ENCODE measurements around the gene CEP170B. TPM values are rescaled to one million over a fixed set of nuclear protein-coding genes. Genes with fewer than 3 reads are reported as not detected.
"Not testable (repeated sequence)": the region's sequence is repeated elsewhere in the genome, so short reads cannot be mapped to it uniquely, and the experiment has no call there.

Gene CEP170B
- total and polyA plus RNA-seq, 3 donors from 2014 or later, result 33.9 to 79.7 (median 73.9) TPM

GRCh38 chr14:104882325-104882973, 17.4 kb downstream of the CEP170B start:
- intact Hi-C loops (cut with DNase I; ENCODE audit: low total_unique reads), result no loop called here
- no peak overlapping the region for H3K27ac ChIP-seq
- H3K4me1 ChIP-seq, result no peaks in the 10 kb centered on the region
- no peaks in the 10 kb centered on the region for H3K27me3 ChIP-seq
- H3K4me3 ChIP-seq, result no peak overlapping the region
- no peak for TF ChIP-seq POLR2A (IDR thresholded peaks at IDR 0.05)
- TF ChIP-seq, protein P1, sequence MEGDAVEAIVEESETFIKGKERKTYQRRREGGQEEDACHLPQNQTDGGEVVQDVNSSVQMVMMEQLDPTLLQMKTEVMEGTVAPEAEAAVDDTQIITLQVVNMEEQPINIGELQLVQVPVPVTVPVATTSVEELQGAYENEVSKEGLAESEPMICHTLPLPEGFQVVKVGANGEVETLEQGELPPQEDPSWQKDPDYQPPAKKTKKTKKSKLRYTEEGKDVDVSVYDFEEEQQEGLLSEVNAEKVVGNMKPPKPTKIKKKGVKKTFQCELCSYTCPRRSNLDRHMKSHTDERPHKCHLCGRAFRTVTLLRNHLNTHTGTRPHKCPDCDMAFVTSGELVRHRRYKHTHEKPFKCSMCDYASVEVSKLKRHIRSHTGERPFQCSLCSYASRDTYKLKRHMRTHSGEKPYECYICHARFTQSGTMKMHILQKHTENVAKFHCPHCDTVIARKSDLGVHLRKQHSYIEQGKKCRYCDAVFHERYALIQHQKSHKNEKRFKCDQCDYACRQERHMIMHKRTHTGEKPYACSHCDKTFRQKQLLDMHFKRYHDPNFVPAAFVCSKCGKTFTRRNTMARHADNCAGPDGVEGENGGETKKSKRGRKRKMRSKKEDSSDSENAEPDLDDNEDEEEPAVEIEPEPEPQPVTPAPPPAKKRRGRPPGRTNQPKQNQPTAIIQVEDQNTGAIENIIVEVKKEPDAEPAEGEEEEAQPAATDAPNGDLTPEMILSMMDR (IDR thresholded peaks at IDR 0.05), result no peak
- no peaks in the 10 kb centered on the region for H3K36me3 ChIP-seq (ENCODE audit: low read depth, missing control alignments)
- no peaks in the 10 kb centered on the region for H3K9me3 ChIP-seq
- no peak for DNase-seq
- WGBS, 2 donors, result 85% methylated on average over 9 to 13 of the region's 13 CpGs

DNA sequence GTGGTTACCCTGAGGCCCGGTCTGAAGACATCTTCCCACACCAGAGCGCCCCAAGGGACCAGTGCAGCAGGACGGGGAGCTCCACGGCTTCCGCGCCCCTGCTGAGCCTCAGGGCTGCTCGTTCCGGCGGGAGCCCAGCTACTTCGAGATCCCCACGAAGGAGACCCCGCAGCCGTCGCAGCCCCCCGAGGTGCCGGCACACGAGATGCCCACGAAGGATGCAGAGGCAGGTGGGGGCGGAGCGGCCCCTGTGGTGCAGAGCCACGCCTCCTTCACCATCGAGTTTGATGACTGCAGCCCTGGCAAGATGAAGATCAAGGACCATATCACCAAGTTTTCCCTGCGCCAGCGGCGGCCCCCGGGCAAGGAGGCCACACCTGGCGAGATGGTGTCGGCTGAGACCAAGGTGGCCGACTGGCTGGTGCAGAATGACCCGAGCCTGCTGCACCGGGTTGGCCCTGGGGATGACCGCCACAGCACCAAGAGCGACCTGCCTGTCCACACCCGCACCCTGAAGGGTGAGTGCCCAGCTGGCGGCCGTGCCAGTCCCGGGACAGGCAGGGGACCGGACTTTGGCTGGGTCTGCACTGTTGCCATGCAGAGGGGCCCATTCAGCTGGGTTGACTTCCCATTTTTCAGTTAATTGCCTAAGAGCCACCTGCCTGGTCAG, 18.1 kb downstream of the CEP170B start:
- intact Hi-C loops (cut with DNase I; ENCODE audit: low total_unique reads), result no loop called here
- no peak for TF ChIP-seq POLR2A (IDR thresholded peaks at IDR 0.05)
- TF ChIP-seq, protein P1 (IDR thresholded peaks at IDR 0.05), result no peak
- Histone ChIP-seq H3K27me3 (no peaks in the 10 kb centered on the region), H3K9me3 (no peaks in the 10 kb centered on the region), H3K27ac (no peak overlapping the region), H3K36me3 (ENCODE audit: low read depth, missing control alignments) (no peaks in the 10 kb centered on the region), H3K4me3 (no peak overlapping the region), H3K4me1 (no peaks in the 10 kb centered on the region)
- DNase-seq, result no peak
- WGBS, 2 donors, result 83 to 89% methylated on average over 10 to 38 of the region's 38 CpGs

DNA sequence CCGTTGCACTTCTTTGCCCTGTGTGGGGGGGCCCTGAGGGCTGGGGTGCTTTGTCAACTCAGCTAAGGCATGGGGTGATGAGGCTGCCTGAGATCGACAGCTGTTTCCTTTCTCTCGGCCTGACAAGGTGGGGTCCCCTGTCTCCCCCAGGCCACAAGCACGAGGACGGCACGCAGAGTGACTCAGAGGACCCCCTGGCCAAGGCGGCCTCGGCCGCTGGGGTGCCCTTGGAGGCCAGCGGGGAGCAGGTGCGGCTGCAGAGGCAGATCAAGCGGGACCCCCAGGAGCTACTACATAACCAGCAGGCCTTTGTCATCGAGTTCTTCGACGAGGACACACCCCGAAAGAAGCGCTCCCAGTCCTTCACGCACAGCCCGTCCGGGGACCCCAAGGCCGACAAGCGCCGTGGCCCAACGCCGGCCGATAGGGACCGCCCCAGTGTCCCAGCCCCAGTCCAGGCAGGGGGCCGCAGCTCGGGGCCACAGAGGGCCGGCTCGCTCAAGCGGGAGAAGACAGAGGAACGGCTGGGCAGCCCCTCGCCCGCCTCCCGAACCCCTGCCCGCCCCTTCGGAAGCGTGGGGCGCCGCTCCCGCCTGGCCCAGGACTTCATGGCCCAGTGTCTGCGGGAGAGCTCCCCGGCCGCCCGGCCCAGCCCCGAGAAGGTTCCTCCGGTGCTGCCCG, 18.8 kb downstream of the CEP170B start:
- DNase-seq, result no peak
- H3K4me3 ChIP-seq, result no peak overlapping the region
- no peak overlapping the region for H3K27ac ChIP-seq
- intact Hi-C loops (cut with DNase I; ENCODE audit: low total_unique reads), result no loop called here
- no peak for TF ChIP-seq POLR2A (IDR thresholded peaks at IDR 0.05)
- TF ChIP-seq, protein P1 (IDR thresholded peaks at IDR 0.05), result no peak
- no peaks in the 10 kb centered on the region for H3K36me3 ChIP-seq (ENCODE audit: low read depth, missing control alignments)
- 95 to 96% methylated on average over 38 to 47 of the region's 49 CpGs for WGBS, 2 donors
- H3K27me3 ChIP-seq, result no peaks in the 10 kb centered on the region
- no peaks in the 10 kb centered on the region for H3K9me3 ChIP-seq
- H3K4me1 ChIP-seq, result no peaks in the 10 kb centered on the region

GRCh38 chr14:104884381-104884780, 19.3 kb downstream of the CEP170B start:
- WGBS, 2 donors, result 82 to 91% methylated on average over 8 to 19 of the region's 34 CpGs
- H3K27me3 ChIP-seq; H3K9me3 ChIP-seq; DNase-seq; H3K36me3 ChIP-seq (ENCODE audit: low read depth, missing control alignments); H3K27ac ChIP-seq; intact Hi-C loops (cut with DNase I; ENCODE audit: low total_unique reads); H3K4me3 ChIP-seq; H3K4me1 ChIP-seq: not testable (repeated sequence)

All from testis (tissue), 3 donors.